NT2/D1 (cell line): ENCODE data around the gene USP35.

Experiments used
- DNase-seq: peaks from one replicate; pipeline ENCODE4 v3.0.0-alpha.2; 2011; ENCODE audit warnings: low read depth, low spot score
- H3K27me3 ChIP-seq: 2 replicates; pipeline ENCODE4 v1.6.0; 2011; ENCODE audit warnings: mild to moderate bottlenecking; ENCODE audit not compliant: insufficient read length, insufficient read depth
- H3K36me3 ChIP-seq: 2 replicates; pipeline ENCODE4 v1.6.1; 2011; ENCODE audit warnings: mild to moderate bottlenecking, low read length, mixed read lengths; ENCODE audit not compliant: insufficient read depth, insufficient read length
- H3K4me1 ChIP-seq: 2 replicates; pipeline ENCODE4 v1.5.1; 2011; ENCODE audit not compliant: insufficient read depth, insufficient read length
- H3K4me3 ChIP-seq: 2 replicates; pipeline ENCODE4 v1.5.1; 2011; ENCODE audit warnings: low read depth; ENCODE audit not compliant: insufficient read length
- H3K9ac ChIP-seq: 2 replicates; pipeline ENCODE4 v1.6.0; 2011; ENCODE audit warnings: low read depth; ENCODE audit not compliant: insufficient read length
- H3K9me3 ChIP-seq: 2 replicates; pipeline ENCODE4 v1.5.1; 2011; ENCODE audit warnings: mild to moderate bottlenecking, low read length; ENCODE audit not compliant: insufficient read depth
- SUZ12 ChIP-seq: IDR thresholded peaks from 2 replicates; pipeline ENCODE4 v1.6.1; 2011; ENCODE audit not compliant: insufficient read length, insufficient read depth; ENCODE audit errors: extremely low read depth
- YY1 ChIP-seq: IDR thresholded peaks from 2 replicates; pipeline ENCODE4 v1.6.1; 2011; ENCODE audit not compliant: insufficient read length, insufficient read depth
- ZNF274 ChIP-seq: IDR thresholded peaks from 2 replicates; pipeline ENCODE4 v1.6.1; 2011; ENCODE audit warnings: mild to moderate bottlenecking, low read depth, low read length

USP35 gene

DNA sequence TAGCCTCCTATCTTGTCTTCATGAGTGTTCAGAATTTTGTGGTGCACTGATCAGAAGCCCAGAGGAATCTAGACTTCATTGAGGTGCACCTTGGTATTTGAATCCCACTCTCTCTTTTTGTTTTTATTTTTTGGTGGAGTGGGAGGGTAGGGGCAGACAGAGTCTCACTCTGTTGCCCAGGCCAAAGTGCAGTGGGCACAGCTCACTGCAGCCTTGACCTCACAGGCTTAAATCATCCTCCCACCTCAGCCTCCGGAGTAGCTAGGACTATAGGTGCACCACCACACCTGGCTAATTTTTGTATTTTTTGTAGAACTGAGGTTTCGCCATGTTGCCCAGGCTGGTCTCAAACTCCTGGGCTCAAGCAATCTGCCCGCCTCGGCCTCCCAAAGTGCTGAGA is 38.4 kb upstream of the USP35 start:
- peaks cover 6% of the 10 kb centered on the region for H3K36me3 ChIP-seq

DNA sequence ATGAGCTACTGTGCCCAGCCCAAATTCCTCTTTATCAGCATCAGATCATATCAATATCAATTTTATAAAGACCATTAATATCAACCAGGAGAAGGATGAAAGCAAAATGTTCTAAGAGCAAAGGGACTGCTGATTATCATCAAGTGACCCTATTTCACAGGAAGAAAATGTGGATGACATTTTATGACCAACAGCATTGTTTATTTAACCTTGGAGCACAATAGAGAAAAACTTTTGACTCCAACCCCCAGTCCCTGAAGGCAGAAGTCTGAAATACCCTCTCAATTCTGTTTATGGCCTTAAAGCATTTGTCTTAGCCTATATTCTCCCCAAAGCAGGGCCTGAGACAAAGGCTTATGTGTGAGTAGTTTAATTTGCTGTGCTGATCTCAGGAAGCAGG is 38.0 kb upstream of the USP35 start:
- H3K9me3 ChIP-seq = no peaks in the 10 kb centered on the region
- no peak overlapping the region for H3K9ac ChIP-seq
- no peak for DNase-seq
- H3K27me3 ChIP-seq = no peaks in the 10 kb centered on the region
- TF ChIP-seq SUZ12 = no peak
- TF ChIP-seq YY1 = no peak
- no peak for TF ChIP-seq ZNF274
- H3K4me3 ChIP-seq = no peak overlapping the region
- peaks cover 6% of the 10 kb centered on the region for H3K36me3 ChIP-seq
- no peaks in the 10 kb centered on the region for H3K4me1 ChIP-seq

More for the DNA sequence above, 38.4 kb upstream of the USP35 start:
- Histone ChIP-seq H3K9ac (no peak overlapping the region), H3K4me1 (no peaks in the 10 kb centered on the region), H3K4me3 (no peak overlapping the region), H3K27me3 (no peaks in the 10 kb centered on the region), H3K9me3 (no peaks in the 10 kb centered on the region)
- no peak for DNase-seq
- TF ChIP-seq YY1 (no peak), SUZ12 (no peak), ZNF274 (no peak)

DNA sequence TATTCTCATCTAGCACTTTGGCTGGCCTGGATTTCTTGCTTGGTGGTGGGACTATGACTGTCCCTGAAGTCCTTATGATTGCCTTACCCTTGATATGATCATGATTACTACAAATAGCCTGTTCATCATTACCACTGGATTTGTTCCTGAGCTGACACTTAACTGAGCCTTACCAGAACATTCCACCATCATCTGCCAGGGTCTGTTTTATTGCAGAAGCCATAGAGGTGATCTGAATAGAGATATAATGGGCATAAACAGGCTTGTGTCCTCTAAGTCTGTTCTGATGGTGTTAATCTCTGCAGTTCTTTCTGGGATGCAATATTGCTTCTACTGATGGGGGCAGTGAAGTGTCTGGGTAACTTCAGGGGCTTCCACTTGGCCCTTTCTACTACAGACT is 36.9 kb upstream of the USP35 start:
- Histone ChIP-seq H3K9ac (no peak overlapping the region), H3K4me1 (no peaks in the 10 kb centered on the region), H3K36me3 (peaks cover 6% of the 10 kb centered on the region), H3K4me3 (no peak overlapping the region), H3K9me3 (no peaks in the 10 kb centered on the region), H3K27me3 (no peaks in the 10 kb centered on the region)
- DNase-seq = no peak
- TF ChIP-seq ZNF274 (no peak), SUZ12 (no peak), YY1 (no peak)

- Histone ChIP-seq H3K4me3 (no peak overlapping the region), H3K4me1 (no peaks in the 10 kb centered on the region), H3K36me3 (peaks cover 4% of the 10 kb centered on the region), H3K9ac (no peak overlapping the region), H3K27me3 (no peaks in the 10 kb centered on the region), H3K9me3 (no peaks in the 10 kb centered on the region)
- TF ChIP-seq SUZ12 (no peak), ZNF274 (no peak), YY1 (no peak)
- DNase-seq = peak; percentile 40
These were observed 32.4 kb upstream of the USP35 start for GRCh38 chr11:78156127-78156844.

GRCh38 chr11:78158987-78159652 is 29.6 kb upstream of the USP35 start:
- no peaks in the 10 kb centered on the region for H3K9me3 ChIP-seq
- H3K27me3 ChIP-seq = no peaks in the 10 kb centered on the region
- H3K36me3 ChIP-seq = no peaks in the 10 kb centered on the region
- H3K9ac ChIP-seq = no peak overlapping the region
- TF ChIP-seq SUZ12 = no peak
- no peak for TF ChIP-seq YY1
- TF ChIP-seq ZNF274 = no peak
- DNase-seq = no peak
- no peaks in the 10 kb centered on the region for H3K4me1 ChIP-seq
- H3K4me3 ChIP-seq = no peak overlapping the region

- H3K36me3 ChIP-seq = no peaks in the 10 kb centered on the region
- H3K4me3 ChIP-seq = no peak overlapping the region
- TF ChIP-seq ZNF274 = no peak
- no peak for TF ChIP-seq YY1
- no peak for TF ChIP-seq SUZ12
- no peaks in the 10 kb centered on the region for H3K27me3 ChIP-seq
- H3K4me1 ChIP-seq = no peaks in the 10 kb centered on the region
- no peak for DNase-seq
- no peak overlapping the region for H3K9ac ChIP-seq
- H3K9me3 ChIP-seq = no peaks in the 10 kb centered on the region
These were observed 28.2 kb upstream of the USP35 start for GRCh38 chr11:78160557-78160956.

DNA sequence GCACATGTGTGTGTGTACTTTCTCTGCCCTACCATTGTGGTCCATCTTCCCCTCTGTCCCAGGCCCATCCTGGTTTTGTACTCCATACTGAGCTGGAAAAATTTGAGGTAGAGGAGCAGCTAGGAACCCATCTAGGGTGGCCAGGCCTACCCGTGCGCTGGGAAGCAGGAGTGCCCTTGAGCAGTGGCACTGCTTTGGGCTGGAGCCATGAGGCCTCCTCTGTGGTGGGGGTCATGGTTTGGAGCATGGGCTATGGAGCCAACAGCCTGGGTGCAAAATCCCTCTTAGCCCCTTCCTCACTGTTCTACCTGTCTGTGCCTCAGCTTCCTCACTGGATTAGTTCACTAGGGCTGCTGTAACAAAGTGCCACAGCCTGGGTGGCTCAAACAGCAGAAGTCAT is 27.4 kb upstream of the USP35 start:
- no peak overlapping the region for H3K9ac ChIP-seq
- DNase-seq = no peak
- H3K27me3 ChIP-seq = no peaks in the 10 kb centered on the region
- no peaks in the 10 kb centered on the region for H3K36me3 ChIP-seq
- H3K9me3 ChIP-seq = no peaks in the 10 kb centered on the region
- no peak overlapping the region for H3K4me3 ChIP-seq
- no peaks in the 10 kb centered on the region for H3K4me1 ChIP-seq
- TF ChIP-seq ZNF274 (no peak), SUZ12 (no peak)
